PC-3 (cell line): Measurements from ENCODE around the gene TBC1D8.

ENCODE experiments used
- EZH2 ChIP-seq: fragments of 300-600 bp; sonication (generic); IDR thresholded peaks from one replicate; pipeline ENCODE4 v1.6.1; 2017; ENCODE audit warnings: antibody characterized with exemption, mild to moderate bottlenecking, low read length; ENCODE audit not compliant: unreplicated experiment
- EZH2phosphoT487 ChIP-seq: fragments of 300-600 bp; sonication (generic); IDR thresholded peaks from 2 replicates; pipeline ENCODE4 v1.6.1; 2018; ENCODE audit warnings: mild to moderate bottlenecking, antibody characterized with exemption, low read length, borderline replicate concordance
- TF ChIP-seq, protein P1 (sequence below): fragments of 300-600 bp; sonication (generic); conservative IDR thresholded peaks from 2 replicates; pipeline ENCODE4 v1.5.1; 2017; ENCODE audit warnings: antibody characterized with exemption, low read depth, mild to moderate bottlenecking, low read length

- TF ChIP-seq, protein P1, sequence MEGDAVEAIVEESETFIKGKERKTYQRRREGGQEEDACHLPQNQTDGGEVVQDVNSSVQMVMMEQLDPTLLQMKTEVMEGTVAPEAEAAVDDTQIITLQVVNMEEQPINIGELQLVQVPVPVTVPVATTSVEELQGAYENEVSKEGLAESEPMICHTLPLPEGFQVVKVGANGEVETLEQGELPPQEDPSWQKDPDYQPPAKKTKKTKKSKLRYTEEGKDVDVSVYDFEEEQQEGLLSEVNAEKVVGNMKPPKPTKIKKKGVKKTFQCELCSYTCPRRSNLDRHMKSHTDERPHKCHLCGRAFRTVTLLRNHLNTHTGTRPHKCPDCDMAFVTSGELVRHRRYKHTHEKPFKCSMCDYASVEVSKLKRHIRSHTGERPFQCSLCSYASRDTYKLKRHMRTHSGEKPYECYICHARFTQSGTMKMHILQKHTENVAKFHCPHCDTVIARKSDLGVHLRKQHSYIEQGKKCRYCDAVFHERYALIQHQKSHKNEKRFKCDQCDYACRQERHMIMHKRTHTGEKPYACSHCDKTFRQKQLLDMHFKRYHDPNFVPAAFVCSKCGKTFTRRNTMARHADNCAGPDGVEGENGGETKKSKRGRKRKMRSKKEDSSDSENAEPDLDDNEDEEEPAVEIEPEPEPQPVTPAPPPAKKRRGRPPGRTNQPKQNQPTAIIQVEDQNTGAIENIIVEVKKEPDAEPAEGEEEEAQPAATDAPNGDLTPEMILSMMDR, result no peak
- TF ChIP-seq EZH2 (no peak), EZH2phosphoT487 (no peak)
Observed at GRCh38 chr2:100992262-100992661, 158.9 kb downstream of the TBC1D8 start.
